OCI-LY1 (cell line): ENCODE results near the gene DUSP22.

ENCODE experiments used
- H2AFZ ChIP-seq: fragments of 200-600 bp; sonication (generic), shearing (Covaris generic); 2 replicates; pipeline ENCODE4 v1.6.0; 2014; ENCODE audit warnings: antibody characterized with exemption, mild to moderate bottlenecking, low read length
- H3F3A ChIP-seq: fragments of 200-600 bp; sonication (generic), shearing (Covaris generic); 2 replicates; pipeline ENCODE4 v1.6.0; 2014; ENCODE audit warnings: mild to moderate bottlenecking, antibody characterized with exemption, low read length, moderate library complexity; ENCODE audit not compliant: insufficient read depth
- H3K27ac ChIP-seq: fragments of 200-600 bp; sonication (generic); 2 replicates; pipeline ENCODE4 v1.5.1; 2014; ENCODE audit warnings: low read length, mixed run types, mild to moderate bottlenecking, low read depth; ENCODE audit not compliant: poor library complexity, severe bottlenecking
- H3K27me3 ChIP-seq: fragments of 200-600 bp; sonication (generic); 2 replicates; pipeline ENCODE4 v1.6.0; 2014; ENCODE audit warnings: antibody characterized with exemption, mild to moderate bottlenecking, low read length, moderate library complexity; ENCODE audit not compliant: insufficient read depth
- H3K36me3 ChIP-seq: fragments of 200-600 bp; sonication (generic); 2 replicates; pipeline ENCODE4 v1.6.1; 2014; ENCODE audit warnings: mild to moderate bottlenecking, antibody characterized with exemption, low read length, moderate library complexity, mixed read lengths; ENCODE audit not compliant: insufficient read depth
- H3K4me1 ChIP-seq: fragments of 200-600 bp; sonication (generic); 2 replicates; pipeline ENCODE4 v1.5.1; 2014; ENCODE audit warnings: mild to moderate bottlenecking, low read length, moderate library complexity; ENCODE audit not compliant: insufficient read depth, severe bottlenecking
- H3K4me2 ChIP-seq: fragments of 200-600 bp; sonication (generic), shearing (Covaris generic); 2 replicates; pipeline ENCODE4 v1.6.1; 2014; ENCODE audit warnings: low read length
- H3K4me3 ChIP-seq: fragments of 200-600 bp; sonication (generic); 2 replicates; pipeline ENCODE4 v1.5.1; 2014; ENCODE audit warnings: low read length, low read depth, mild to moderate bottlenecking, mixed read lengths; ENCODE audit not compliant: poor library complexity, severe bottlenecking
- H3K79me2 ChIP-seq: fragments of 200-600 bp; shearing (Covaris generic); 2 replicates; pipeline ENCODE4 v1.6.1; 2016; ENCODE audit warnings: mixed run types, low read length, mixed read lengths; ENCODE audit not compliant: insufficient read depth
- H3K9ac ChIP-seq: fragments of 200-600 bp; sonication (generic), shearing (Covaris generic); 2 replicates; pipeline ENCODE4 v1.6.1; 2014; ENCODE audit warnings: mild to moderate bottlenecking, low read length, mixed read lengths
- H3K9me2 ChIP-seq: fragments of 200-600 bp; sonication (generic), shearing (Covaris generic); 2 replicates; pipeline ENCODE4 v1.6.1; 2014; ENCODE audit warnings: low read depth, mild to moderate bottlenecking, low read length, mixed read lengths
- H3K9me3 ChIP-seq: fragments of 200-600 bp; shearing (Covaris generic); 2 replicates; pipeline ENCODE4 v1.6.1; 2014; ENCODE audit warnings: low read length, mixed read lengths
- H4K20me1 ChIP-seq: fragments of 200-600 bp; sonication (generic), shearing (Covaris generic); 2 replicates; pipeline ENCODE4 v1.6.0; 2016; ENCODE audit warnings: mild to moderate bottlenecking, low read length; ENCODE audit not compliant: insufficient read depth
- EZH2 ChIP-seq: fragments of 200-600 bp; sonication (generic), shearing (Covaris generic); IDR thresholded peaks from 2 replicates; pipeline ENCODE4 v1.8.0; 2017; ENCODE audit warnings: borderline replicate concordance, mixed run types, mild to moderate bottlenecking, antibody characterized with exemption, low read length, moderate library complexity, mixed read lengths
- TF ChIP-seq, protein P1 (sequence below): fragments of 200-600 bp; sonication (generic), shearing (Covaris generic); IDR thresholded peaks from 2 replicates; pipeline ENCODE4 v1.5.1; 2017; ENCODE audit warnings: mild to moderate bottlenecking, antibody characterized with exemption, low read length, moderate library complexity, mixed read lengths

DUSP22 gene

DNA sequence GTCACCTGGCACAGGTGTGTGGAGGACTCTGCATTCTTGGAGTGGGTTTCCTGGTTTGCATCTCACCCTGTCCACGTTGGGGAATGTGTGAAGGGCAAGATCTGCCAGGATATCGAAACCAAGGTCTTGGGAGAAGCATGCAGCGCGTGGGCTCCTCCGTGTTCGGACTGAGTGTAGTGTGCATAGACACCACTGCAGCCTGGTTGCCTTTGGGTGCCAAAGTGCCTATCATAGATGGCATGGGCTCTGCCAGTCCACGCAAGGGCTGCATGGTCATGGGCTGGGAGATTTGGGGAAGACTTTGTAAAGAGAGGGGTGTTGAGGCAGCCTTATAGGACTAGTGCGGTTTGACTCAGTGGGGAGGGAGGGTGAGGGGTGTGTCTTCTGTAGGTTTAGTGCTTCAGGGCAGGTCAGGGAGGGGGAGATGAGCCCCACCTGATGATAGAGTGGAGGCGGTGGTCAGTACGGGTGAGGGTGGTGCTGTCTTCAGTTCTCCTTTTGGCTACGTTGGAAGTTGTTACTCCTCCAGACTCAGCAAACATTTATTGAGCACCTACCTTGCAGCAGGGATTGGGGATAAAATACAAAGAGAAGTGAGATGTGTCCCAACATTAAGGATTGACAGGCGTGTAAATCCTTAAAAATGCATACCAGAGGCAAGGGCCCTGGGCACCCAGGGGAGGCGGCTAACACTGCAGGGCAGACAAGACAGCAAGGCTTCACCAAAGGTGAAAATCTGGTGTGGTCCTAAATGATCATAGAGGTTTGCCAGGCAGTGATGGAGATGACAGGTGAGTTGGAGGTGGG is 28.3 kb downstream of the DUSP22 start:
- H4K20me1 ChIP-seq, result no peaks in the 10 kb centered on the region
- H3K4me2 ChIP-seq, result no peak overlapping the region
- H3K4me1 ChIP-seq, result no peaks in the 10 kb centered on the region
- no peak overlapping the region for H3K9ac ChIP-seq
- no peaks in the 10 kb centered on the region for H3K79me2 ChIP-seq
- no peak for TF ChIP-seq EZH2
- TF ChIP-seq, protein P1, sequence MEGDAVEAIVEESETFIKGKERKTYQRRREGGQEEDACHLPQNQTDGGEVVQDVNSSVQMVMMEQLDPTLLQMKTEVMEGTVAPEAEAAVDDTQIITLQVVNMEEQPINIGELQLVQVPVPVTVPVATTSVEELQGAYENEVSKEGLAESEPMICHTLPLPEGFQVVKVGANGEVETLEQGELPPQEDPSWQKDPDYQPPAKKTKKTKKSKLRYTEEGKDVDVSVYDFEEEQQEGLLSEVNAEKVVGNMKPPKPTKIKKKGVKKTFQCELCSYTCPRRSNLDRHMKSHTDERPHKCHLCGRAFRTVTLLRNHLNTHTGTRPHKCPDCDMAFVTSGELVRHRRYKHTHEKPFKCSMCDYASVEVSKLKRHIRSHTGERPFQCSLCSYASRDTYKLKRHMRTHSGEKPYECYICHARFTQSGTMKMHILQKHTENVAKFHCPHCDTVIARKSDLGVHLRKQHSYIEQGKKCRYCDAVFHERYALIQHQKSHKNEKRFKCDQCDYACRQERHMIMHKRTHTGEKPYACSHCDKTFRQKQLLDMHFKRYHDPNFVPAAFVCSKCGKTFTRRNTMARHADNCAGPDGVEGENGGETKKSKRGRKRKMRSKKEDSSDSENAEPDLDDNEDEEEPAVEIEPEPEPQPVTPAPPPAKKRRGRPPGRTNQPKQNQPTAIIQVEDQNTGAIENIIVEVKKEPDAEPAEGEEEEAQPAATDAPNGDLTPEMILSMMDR, result no peak
- H2AFZ ChIP-seq, result no peak overlapping the region
- H3K27ac ChIP-seq, result no peak overlapping the region
- no peak overlapping the region for H3K4me3 ChIP-seq
- no peaks in the 10 kb centered on the region for H3K9me2 ChIP-seq
- no peaks in the 10 kb centered on the region; the same call in 1 of the 2 replicates for H3K36me3 ChIP-seq
- H3F3A ChIP-seq, result no peaks in the 10 kb centered on the region
- no peaks in the 10 kb centered on the region for H3K27me3 ChIP-seq
- no peaks in the 10 kb centered on the region for H3K9me3 ChIP-seq

DNA sequence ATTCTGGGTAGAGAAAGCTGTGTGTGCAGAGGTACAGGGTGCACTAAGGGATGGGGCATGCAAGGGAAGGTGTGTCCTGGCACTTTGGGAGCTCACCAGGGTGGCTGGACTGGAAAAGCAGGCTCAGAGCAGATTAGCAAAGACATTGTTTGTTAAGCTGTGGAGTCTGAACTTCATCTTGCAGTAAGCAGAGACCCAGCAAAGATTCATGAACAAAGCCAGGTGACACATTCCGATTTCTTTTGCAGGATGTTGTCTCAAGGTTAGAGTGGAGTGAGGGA is 28.8 kb downstream of the DUSP22 start:
- no peaks in the 10 kb centered on the region for H3F3A ChIP-seq

DNA sequence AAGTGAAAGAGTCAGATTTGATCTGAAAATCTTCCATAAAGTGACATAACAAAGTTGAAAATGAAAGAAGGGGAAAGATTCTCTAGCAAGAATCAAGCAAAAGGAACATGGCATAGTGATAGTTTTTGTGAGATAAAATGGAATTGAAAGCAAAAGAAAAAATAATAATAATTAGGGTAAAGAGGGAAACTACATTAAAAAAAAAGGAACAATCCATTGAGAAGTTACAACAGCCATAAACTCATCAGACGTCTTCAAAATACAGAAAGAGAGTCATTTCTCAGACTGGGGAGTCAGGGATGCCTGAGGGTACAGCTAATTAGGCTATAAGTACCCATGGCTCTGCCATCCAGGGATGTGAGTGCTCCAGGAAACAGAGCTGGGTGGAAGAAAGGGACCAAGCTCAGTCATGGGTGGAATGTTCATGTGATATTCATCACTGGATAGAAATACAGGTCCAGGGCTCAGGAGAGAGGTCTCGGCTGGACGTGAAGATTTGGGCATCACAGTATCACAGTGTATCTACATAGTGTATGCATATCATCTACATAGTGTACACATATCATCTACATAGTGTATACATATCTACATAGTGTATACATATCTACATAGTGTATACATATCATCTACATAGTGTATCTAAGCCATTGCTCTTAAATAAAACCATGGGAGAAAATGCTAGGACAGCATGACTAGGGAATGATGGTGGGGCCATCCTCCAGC is 29.4 kb downstream of the DUSP22 start:
- no peak overlapping the region for H3K4me2 ChIP-seq
- no peaks in the 10 kb centered on the region for H3K27me3 ChIP-seq
- no peak overlapping the region for H3K4me3 ChIP-seq
- H3K9me2 ChIP-seq, result no peaks in the 10 kb centered on the region
- TF ChIP-seq EZH2, result no peak
- TF ChIP-seq, protein P1, result no peak
- no peaks in the 10 kb centered on the region for H3F3A ChIP-seq
- no peaks in the 10 kb centered on the region for H3K4me1 ChIP-seq
- no peaks in the 10 kb centered on the region for H3K79me2 ChIP-seq
- no peaks in the 10 kb centered on the region for H4K20me1 ChIP-seq
- no peak overlapping the region for H3K27ac ChIP-seq
- H3K9ac ChIP-seq, result no peak overlapping the region
- H2AFZ ChIP-seq, result no peak overlapping the region
- H3K36me3 ChIP-seq, result no peaks in the 10 kb centered on the region
- no peaks in the 10 kb centered on the region for H3K9me3 ChIP-seq

More for the DNA sequence above, 28.8 kb downstream of the DUSP22 start:
- Histone ChIP-seq H3K36me3 (no peaks in the 10 kb centered on the region; the same call in 1 of the 2 replicates), H4K20me1 (no peaks in the 10 kb centered on the region), H3K4me2 (no peak overlapping the region), H3K9ac (no peak overlapping the region), H3K9me2 (no peaks in the 10 kb centered on the region), H3K4me3 (no peak overlapping the region), H3K79me2 (no peaks in the 10 kb centered on the region), H3K4me1 (no peaks in the 10 kb centered on the region), H3K27me3 (no peaks in the 10 kb centered on the region), H3K27ac (no peak overlapping the region), H2AFZ (no peak overlapping the region), H3K9me3 (no peaks in the 10 kb centered on the region)
- no peak for TF ChIP-seq EZH2
- TF ChIP-seq, protein P1, result no peak
